Measurements from ENCODE around the gene NUAK1.

- TF ChIP-seq EZH2 (IDR thresholded peaks at IDR 0.05; ENCODE audit: insufficient read depth, poor library complexity, severe bottlenecking), result no peak
- TF ChIP-seq EZH2phosphoT487 (IDR thresholded peaks at IDR 0.05; ENCODE audit: insufficient read depth, low read depth), result no peak
Observed at GRCh38 chr12:106063826-106064720, 74.7 kb downstream of the NUAK1 start.

Measured in GM23248 (cell line).